ENCODE measurements around the gene AQP10.
"Not testable (repeated sequence)": the region's sequence is repeated elsewhere in the genome, so short reads cannot be mapped to it uniquely, and the experiment has no call there.

Gene AQP10

GRCh38 chr1:154344977-154345837, 24.3 kb downstream of the AQP10 start:
- DNase-seq (ENCODE audit: low spot score), result peak; percentile 60

- DNase-seq (ENCODE audit: low spot score), result no peak
Observed at GRCh38 chr1:154346276-154346917, 25.5 kb downstream of the AQP10 start.

GRCh38 chr1:154347961-154348360, 27.1 kb downstream of the AQP10 start:
- no peak for DNase-seq (ENCODE audit: low spot score)

- DNase-seq (ENCODE audit: low spot score), result no peak
Observed at GRCh38 chr1:154348429-154349076, 27.7 kb downstream of the AQP10 start.

- DNase-seq (ENCODE audit: low spot score), result peak; percentile 6
Observed at GRCh38 chr1:154349121-154349520, 28.2 kb downstream of the AQP10 start.

- peak; percentile 11 for DNase-seq (ENCODE audit: low spot score)
Observed at GRCh38 chr1:154350383-154350782, 29.5 kb downstream of the AQP10 start.

GRCh38 chr1:154351363-154352068, 30.6 kb downstream of the AQP10 start:
- peak; percentile 6 for DNase-seq (ENCODE audit: low spot score)

GRCh38 chr1:154352245-154352580, 31.3 kb downstream of the AQP10 start:
- peak; percentile 12 for DNase-seq (ENCODE audit: low spot score)

- DNase-seq (ENCODE audit: low spot score), result peak; percentile 71
Observed at GRCh38 chr1:154352581-154353459, 31.9 kb downstream of the AQP10 start.

- peak; percentile 74 for DNase-seq (ENCODE audit: low spot score)
Observed at GRCh38 chr1:154353460-154353904, 32.6 kb downstream of the AQP10 start.

GRCh38 chr1:154353966-154354365, 33.1 kb downstream of the AQP10 start:
- DNase-seq (ENCODE audit: low spot score), result no peak

- DNase-seq (ENCODE audit: low spot score), result no peak
Observed at GRCh38 chr1:154358519-154358918, 37.6 kb downstream of the AQP10 start.

GRCh38 chr1:154360288-154360687, 39.4 kb downstream of the AQP10 start:
- DNase-seq (ENCODE audit: low spot score), result no peak

- not testable (repeated sequence) for DNase-seq (ENCODE audit: low spot score)
Observed at GRCh38 chr1:154360881-154361280, 40.0 kb downstream of the AQP10 start.

GRCh38 chr1:154361357-154361756, 40.5 kb downstream of the AQP10 start:
- DNase-seq (ENCODE audit: low spot score), result no peak

GRCh38 chr1:154371436-154371835, 50.5 kb downstream of the AQP10 start:
- no peak for DNase-seq (ENCODE audit: low spot score)

- not testable (repeated sequence) for DNase-seq (ENCODE audit: low spot score)
Observed at GRCh38 chr1:154373777-154374357, 53.0 kb downstream of the AQP10 start.

Data from AG20443 (cell line).